ENCODE data around the gene RAD52. TPM values are rescaled to one million over a fixed set of nuclear protein-coding genes. Genes with fewer than 3 reads are reported as not detected.

Gene RAD52
- total RNA-seq = 10 to 100 TPM in 3 of 4 donors, 1 to 10 TPM in 1; 6.0 to 28.4 (median 14.3) TPM

- H3K27me3 ChIP-seq = no peaks in the 10 kb centered on the region
- H3K4me1 ChIP-seq = peaks cover 14% of the 10 kb centered on the region
- peak within 1 kb of the TSS; percentile 67 for H3K4me3 ChIP-seq
- H3K36me3 ChIP-seq = no peaks in the 10 kb centered on the region
- peak within 1 kb of the TSS; percentile 90 for H3K27ac ChIP-seq
- no peaks in the 10 kb centered on the region for H3K9me3 ChIP-seq
- under 1% methylated on average over 39 of the region's 58 CpGs for WGBS
- DNase-seq (ENCODE audit: low spot score in 2 of 2) = peak; percentile 97 to 98
- no peak for TF ChIP-seq EP300 (IDR thresholded peaks at IDR 0.05)
- TF ChIP-seq POLR2AphosphoS5 (IDR thresholded peaks at IDR 0.05) = peak in 2 of 3 donors; percentile 61 to 78
- peak in 1 of 2 donors; percentile 45 for TF ChIP-seq POLR2A (IDR thresholded peaks at IDR 0.05)
- peak; percentile 95 to 99 for TF ChIP-seq CTCF (IDR thresholded peaks at IDR 0.05)
Observed at GRCh38 chr12:949453-950191, at the start of gene RAD52. RAD52 (minus strand) TSS chr12:949694; CDS start chr12:933058, 16,636 bp downstream.

- WGBS = 89% methylated on average over 6 of the region's 6 CpGs
- Histone ChIP-seq H3K36me3 (no peaks in the 10 kb centered on the region), H3K9me3 (no peaks in the 10 kb centered on the region), H3K4me1 (peaks cover 4% of the 10 kb centered on the region), H3K27ac (no peak overlapping the region), H3K27me3 (no peaks in the 10 kb centered on the region), H3K4me3 (no peak overlapping the region)
- TF ChIP-seq POLR2A (IDR thresholded peaks at IDR 0.05) (no peak), POLR2AphosphoS5 (IDR thresholded peaks at IDR 0.05) (no peak), CTCF (IDR thresholded peaks at IDR 0.05) (no peak), EP300 (IDR thresholded peaks at IDR 0.05) (no peak)
- DNase-seq (ENCODE audit: low spot score in 2 of 2) = no peak
Observed at GRCh38 chr12:998020-998874, 48.8 kb upstream of the RAD52 start.

- Histone ChIP-seq H3K4me1 (peaks cover 7% of the 10 kb centered on the region), H3K27me3 (no peaks in the 10 kb centered on the region), H3K36me3 (no peaks in the 10 kb centered on the region), H3K9me3 (no peaks in the 10 kb centered on the region), H3K4me3 (no peak overlapping the region), H3K27ac (no peak overlapping the region)
- no peak for DNase-seq (ENCODE audit: low spot score in 2 of 2)
- 90% methylated on average over 1 of the region's 1 CpG for whole genome bisulfite sequencing
- TF ChIP-seq POLR2A (IDR thresholded peaks at IDR 0.05) = no peak
Observed at GRCh38 chr12:997505-997904, 48.0 kb upstream of the RAD52 start.

GRCh38 chr12:996881-997280 is 47.4 kb upstream of the RAD52 start:
- Histone ChIP-seq H3K27ac (no peak overlapping the region), H3K27me3 (no peaks in the 10 kb centered on the region), H3K36me3 (no peaks in the 10 kb centered on the region), H3K4me3 (no peak overlapping the region), H3K9me3 (no peaks in the 10 kb centered on the region), H3K4me1 (peaks cover 13% of the 10 kb centered on the region)
- DNase-seq (ENCODE audit: low spot score in 2 of 2) = no peak
- TF ChIP-seq POLR2A (IDR thresholded peaks at IDR 0.05) (no peak), CTCF (IDR thresholded peaks at IDR 0.05) (no peak), POLR2AphosphoS5 (IDR thresholded peaks at IDR 0.05) (no peak), EP300 (IDR thresholded peaks at IDR 0.05) (no peak)
- WGBS = 85% methylated on average over 4 of the region's 4 CpGs

GRCh38 chr12:992647-993046 is 43.2 kb upstream of the RAD52 start:
- H3K9me3 ChIP-seq = no peaks in the 10 kb centered on the region
- no peaks in the 10 kb centered on the region for H3K27me3 ChIP-seq
- no peak overlapping the region for H3K27ac ChIP-seq
- peaks cover 38% of the 10 kb centered on the region for H3K4me1 ChIP-seq
- WGBS = 36% methylated on average over 1 of the region's 1 CpG
- H3K4me3 ChIP-seq = no peak overlapping the region
- H3K36me3 ChIP-seq = no peaks in the 10 kb centered on the region
- no peak for DNase-seq (ENCODE audit: low spot score in 2 of 2)
- TF ChIP-seq POLR2AphosphoS5 (IDR thresholded peaks at IDR 0.05) (no peak), EP300 (IDR thresholded peaks at IDR 0.05) (no peak), CTCF (IDR thresholded peaks at IDR 0.05) (no peak), POLR2A (IDR thresholded peaks at IDR 0.05) (no peak)

Data from suprapubic skin (tissue), 4 donors.